ENCODE measurements around the gene NSA2.
"Not testable (repeated sequence)": the region's sequence is repeated elsewhere in the genome, so short reads cannot be mapped to it uniquely, and the experiment has no call there.

NSA2 gene

DNA sequence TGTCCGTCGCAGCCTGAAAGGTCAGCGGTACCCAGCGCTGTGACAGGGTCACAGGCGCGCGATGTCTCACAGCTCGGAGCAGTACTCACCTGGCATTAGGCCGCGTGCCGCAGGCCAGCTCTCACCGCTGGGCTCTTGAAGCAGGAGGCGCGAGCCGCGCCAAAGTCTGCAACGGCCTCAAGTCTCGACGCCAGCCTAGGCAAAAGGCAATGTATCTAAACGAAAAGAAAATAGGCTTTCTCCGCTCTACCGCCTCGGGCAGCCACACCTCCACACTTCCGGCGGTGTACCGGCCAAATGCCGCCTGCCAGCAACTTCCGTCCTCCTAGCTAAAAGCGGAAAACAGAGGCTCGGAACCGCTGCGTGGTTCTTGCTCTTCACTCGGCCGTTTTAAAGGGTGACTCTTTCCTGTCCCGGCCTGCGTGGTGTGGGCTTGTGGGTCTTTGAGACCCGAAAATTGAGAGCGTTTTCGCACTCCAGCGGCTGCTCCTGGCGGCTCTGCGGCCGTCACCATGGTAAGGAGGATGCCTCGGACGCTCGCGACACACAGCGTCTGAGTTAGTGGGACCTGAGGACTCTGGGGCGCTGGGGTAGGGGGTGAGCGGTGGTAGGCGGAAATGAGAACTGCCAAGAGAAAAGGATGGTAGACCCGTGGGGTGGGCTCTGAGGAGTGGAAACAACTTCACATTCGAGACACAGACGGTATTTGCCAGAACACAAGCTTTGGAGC is at the start of gene NSA2, which contains the start of gene GFM2:
Gene NSA2, plus strand, starts transcription at position 401 of the 730 bp plus-strand sequence. Its CDS starts 112 bp downstream, at position 513.
Gene GFM2, minus strand, starts transcription at position 269 of the 730 bp plus-strand sequence. CDS start 3,375 bp downstream, outside the sequence.
- in situ Hi-C loops (cut with HindIII; ENCODE audit: low sequenced_read_pairs) = no loop called here

DNA sequence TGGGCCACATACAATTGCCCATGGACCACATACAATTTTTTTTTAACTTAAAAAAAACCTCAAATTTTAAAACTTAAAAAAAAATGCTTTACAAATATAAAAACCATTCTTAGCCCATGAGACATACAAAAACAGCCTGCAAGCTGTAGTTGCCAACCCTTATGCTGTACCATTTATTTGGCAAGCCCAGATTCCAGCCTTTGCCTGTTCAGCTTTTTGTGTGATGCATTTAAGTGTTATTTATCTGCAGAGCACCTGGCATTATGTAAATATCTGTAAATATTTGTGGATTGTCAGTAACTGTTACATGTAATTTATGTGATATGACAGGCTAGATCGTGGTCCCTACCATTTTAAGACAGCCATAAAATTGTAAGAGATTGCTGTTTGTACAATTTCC is 49.5 kb upstream of the NSA2 start:
- in situ Hi-C loops (cut with HindIII; ENCODE audit: low sequenced_read_pairs) = no loop called here

DNA sequence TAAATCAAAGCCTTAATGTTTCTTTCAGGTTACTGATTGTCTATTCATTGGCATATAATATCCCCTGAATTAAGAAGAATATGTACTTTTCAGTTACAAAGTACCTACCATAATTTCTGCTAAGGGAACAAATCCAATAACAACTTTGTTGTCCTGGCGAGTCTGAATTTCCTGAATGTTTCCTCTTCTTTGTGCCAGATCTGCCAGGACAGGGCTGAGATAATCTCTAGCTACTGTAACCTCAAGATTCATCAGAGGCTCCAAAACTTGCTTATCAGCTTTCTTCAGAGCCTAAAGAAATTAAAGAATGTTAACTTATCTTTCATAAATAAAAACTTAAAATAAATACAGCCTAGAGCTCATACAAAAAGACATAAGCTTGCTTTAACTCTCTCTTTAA is 44.8 kb upstream of the NSA2 start:
- in situ Hi-C loops (cut with HindIII; ENCODE audit: low sequenced_read_pairs) = loop anchor here (5.0 kb wide), 2 partner anchors 40 kb away; no protein-coding TSS in a partner anchor

DNA sequence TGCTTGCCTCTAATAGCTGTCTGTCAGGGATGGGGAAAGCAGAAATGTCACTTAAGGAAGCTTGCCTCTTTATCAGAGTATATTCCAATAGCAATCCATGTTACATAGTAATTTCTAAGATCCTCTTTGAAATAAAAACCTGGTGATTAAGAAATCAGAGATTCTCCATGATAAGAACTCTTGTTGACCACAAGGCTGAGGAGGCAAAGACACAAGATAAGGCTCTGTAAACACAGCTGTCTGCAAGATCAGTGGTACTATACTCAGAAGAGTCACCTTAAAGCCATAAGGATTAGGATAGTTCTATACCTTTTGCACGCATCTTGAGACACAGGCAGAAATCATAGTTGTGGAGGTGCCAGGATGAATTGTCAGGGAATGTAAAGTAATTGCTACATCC is 41.7 kb upstream of the NSA2 start:
- in situ Hi-C loops (cut with HindIII; ENCODE audit: low sequenced_read_pairs) = no loop called here

DNA sequence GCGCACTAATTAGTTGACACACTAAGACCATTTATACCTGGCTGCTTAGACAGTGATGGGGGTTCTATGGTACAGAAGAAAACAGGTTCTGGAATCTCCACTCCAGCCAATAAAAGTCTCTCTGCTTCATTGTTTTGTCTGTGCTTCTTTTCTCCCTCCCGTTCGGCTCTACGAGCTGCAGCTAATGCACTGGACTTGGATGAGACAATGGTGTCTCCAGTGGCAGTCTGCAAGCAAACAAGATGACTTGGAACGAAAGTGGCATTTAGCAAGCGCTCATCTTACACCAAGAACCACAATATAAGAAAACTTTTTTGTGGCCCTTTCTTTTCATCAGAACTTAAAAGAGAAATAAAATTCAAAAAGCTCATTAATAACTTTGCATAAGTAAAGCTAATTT is 30.3 kb upstream of the NSA2 start:
- in situ Hi-C loops (cut with HindIII; ENCODE audit: low sequenced_read_pairs) = no loop called here

DNA sequence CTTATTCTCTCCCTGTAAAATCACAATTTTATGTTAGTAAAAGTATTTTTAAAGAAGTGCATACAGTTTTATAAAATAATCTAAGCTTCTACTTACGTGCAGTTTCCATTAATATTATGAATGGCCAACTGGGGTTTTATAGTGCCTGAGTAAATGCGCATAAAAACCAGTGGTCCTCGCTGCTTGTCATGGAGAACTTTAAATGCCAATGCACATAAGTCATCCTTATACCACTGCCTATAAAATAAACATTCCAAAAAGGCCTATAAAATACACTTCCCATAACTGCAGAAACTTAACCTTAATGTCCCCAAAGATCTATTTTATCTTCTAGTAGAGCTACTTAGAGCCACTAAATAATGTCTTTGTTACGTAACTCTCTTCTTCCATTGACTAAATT is 28.6 kb upstream of the NSA2 start:
- in situ Hi-C loops (cut with HindIII; ENCODE audit: low sequenced_read_pairs) = no loop called here

DNA sequence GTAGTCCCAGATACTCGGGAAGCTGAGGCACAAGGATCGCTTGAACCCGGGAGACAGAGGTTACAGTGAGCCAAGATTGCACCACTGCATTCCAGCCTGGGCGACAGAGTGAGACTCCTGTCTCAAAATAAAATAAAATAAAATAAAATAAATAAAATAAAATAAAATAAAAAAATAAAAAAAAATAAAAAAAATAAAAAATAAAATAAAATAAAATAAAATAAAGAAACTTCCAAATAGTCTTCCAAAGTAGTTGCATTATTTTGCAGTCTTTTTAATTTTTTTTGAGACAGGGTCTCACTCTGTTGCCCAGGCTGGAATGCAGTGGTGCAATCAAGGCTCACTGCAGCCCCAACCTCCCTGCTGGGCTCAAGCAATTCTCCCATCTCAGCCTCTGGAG is 18.3 kb upstream of the NSA2 start:
- in situ Hi-C loops (cut with HindIII; ENCODE audit: low sequenced_read_pairs) = not testable (repeated sequence)

DNA sequence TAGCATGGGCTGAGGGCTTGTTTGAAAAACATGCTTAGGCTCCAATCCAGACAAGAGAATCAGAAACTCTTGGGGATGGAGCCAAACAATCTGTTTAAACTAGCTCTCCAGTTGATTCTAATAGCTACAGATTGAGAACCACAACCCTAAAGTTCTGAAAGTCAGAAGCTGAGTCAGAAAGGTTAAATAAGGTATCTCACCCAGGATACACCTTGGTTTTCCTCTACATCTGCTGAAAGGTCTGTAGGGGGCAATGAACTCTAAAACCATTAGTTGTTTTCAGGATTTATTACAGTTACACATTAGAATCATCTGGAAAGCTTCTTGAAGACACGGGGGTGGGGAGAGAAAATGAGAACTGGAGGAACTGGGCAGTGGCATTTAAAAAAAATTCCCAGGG is 5.8 kb upstream of the NSA2 start:
- in situ Hi-C loops (cut with HindIII; ENCODE audit: low sequenced_read_pairs) = loop anchor here (5.0 kb wide), 1 partner anchor 39 kb away; no protein-coding TSS in a partner anchor

DNA sequence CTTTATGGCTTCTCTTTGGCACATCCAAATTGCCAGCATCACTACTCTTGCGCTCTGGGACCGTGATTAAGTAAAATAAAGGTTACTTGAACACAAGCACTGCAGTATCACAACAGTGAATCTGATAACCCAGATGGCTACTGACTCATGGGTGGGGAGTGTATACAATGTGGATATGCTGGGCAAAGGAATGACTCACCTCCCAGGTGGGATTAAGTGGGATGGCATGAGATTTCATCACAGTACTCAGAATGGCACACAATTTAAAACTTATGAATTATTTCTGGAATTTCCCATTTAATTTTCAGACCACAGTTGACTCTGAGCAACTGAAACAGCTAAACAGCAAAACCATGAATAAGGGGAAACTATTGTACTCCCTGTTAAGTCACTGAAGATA is 4.5 kb upstream of the NSA2 start:
- in situ Hi-C loops (cut with HindIII; ENCODE audit: low sequenced_read_pairs) = loop anchor here (5.0 kb wide), 1 partner anchor 40 kb away; no protein-coding TSS in a partner anchor

DNA sequence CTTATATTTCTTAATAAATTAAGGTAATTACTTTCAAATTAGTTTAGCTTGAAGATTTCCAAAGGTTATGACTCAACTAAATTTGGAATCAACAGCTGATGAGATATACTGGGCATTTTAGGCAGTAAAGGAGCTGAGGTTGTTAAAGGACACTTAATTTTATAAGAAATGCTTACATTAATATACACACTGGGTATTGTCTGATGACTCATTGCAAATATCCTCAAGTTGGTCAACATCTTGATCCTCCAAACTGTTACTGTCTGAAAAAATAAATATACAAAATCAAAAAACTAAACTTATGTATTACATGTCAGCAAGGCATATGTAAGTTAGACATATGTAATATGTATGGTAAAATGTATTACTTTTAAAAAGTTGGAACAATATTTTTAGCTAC is 3.5 kb upstream of the NSA2 start:
- in situ Hi-C loops (cut with HindIII; ENCODE audit: low sequenced_read_pairs) = loop anchor here (5.0 kb wide), 1 partner anchor 41 kb away; no protein-coding TSS in a partner anchor

DNA sequence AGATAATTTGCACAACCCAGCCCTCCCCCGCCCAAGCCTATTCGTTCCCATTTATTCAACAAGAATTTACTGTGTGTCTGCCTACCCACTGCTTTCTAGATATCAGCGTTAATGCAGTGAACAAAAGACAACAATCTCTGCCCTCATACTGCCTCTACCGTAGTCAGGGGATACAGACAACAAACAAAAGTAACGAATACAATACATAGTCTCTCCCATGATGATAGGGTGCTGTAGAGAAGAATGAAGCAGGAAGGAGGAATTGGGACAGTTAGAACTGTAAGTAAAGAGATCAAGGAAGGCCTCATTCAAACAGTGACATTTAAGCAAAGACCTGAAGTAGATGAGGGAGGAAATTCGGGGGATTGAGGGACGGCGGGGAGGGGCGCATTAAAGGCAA is 1.8 kb upstream of the NSA2 start:
- in situ Hi-C loops (cut with HindIII; ENCODE audit: low sequenced_read_pairs) = no loop called here

DNA sequence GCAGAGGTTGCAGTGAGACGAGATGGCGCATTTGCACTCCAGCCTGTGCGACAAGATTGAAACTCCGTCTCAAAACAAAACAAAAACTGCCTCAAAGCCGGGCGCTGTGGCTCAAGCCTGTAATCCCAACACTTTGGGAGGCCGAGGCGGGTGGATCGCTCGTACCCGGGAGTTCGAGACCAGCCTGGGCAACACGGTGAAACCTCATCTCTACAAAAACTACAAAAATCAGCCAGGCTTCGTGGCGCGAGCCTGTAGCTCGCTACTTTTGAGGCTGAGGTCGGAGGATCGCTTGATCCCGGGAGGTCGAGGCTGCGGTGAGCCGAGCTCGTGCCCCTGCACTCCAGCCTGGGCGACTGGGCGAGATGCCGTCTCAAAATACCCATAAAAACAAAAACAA is 1.1 kb upstream of the NSA2 start:
- in situ Hi-C loops (cut with HindIII; ENCODE audit: low sequenced_read_pairs) = no loop called here

DNA sequence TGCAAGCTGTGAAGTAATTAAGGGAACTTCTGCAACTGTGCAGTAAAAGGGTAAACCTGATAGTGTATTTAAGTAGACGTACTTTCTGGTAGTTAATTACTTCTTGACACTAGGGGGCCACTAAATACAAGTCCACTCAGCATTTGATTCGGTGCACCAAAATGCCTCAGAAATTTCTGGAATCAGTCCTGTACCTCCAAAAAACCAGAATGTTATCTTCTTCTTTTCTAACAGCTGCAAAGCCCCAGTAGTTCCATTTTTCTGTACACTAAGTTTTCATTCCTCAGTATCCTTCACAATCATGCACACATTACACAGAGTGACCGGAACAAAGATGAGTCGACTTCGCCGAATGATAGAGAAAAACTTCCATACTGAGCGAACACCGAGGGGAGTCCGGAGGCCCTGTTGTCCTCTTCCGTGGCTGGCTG is 616 bp upstream of the NSA2 start:
- in situ Hi-C loops (cut with HindIII; ENCODE audit: low sequenced_read_pairs) = no loop called here

DNA sequence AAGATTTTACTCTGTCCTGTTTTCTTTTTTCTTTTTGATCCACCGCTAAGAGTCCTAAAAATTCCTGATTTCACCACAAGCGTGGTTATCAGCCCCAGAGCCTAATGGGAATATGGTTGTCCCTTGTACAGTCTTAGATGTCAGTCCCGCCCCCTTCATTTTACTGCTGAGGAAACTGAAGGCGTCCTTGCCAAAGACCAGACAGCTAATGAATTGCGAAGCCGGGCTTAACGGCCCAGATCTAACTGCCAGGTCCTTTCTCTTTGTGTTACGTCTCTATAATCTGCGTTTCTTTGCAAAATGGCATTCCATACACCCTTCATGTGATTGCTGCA is 497 bp downstream of the NSA2 start:
- in situ Hi-C loops (cut with HindIII; ENCODE audit: low sequenced_read_pairs) = no loop called here

DNA sequence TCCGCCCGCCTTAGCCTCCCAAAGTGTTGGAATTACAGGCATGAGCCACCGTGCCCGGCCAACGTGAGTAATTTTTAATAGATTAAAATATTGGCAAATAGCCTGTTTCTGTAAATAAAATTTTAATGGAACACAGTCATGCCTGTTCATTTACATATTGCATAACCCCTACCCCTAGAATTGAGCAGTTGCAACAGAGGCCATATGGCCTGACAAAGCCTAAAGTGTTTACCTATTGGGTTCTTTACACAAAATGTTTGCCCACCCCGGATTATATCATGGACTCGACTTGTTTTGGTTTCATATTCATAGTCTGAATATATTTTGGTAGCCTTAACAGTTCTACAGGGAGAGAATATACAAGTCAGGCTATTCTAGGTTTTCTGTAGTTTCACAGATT is 5.3 kb downstream of the NSA2 start:
- in situ Hi-C loops (cut with HindIII; ENCODE audit: low sequenced_read_pairs) = no loop called here

DNA sequence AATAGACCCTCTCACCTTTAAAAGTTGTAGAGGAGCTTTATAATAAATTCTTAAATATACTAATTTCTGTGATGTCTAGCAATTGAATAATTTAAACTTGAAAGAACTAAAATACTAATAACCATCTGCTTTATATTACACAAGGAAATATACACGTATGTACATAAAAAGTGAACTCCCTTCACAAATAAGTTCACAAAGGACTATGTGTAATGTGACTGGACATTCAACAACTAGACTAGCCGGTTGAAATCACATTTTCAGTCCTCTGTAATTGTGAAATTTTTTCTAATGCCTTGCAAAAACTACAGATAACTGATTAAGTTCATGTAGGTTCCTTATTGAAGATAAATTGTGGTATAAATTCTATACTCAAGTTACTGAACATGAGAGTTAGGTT is 11.6 kb downstream of the NSA2 start:
- in situ Hi-C loops (cut with HindIII; ENCODE audit: low sequenced_read_pairs) = no loop called here

DNA sequence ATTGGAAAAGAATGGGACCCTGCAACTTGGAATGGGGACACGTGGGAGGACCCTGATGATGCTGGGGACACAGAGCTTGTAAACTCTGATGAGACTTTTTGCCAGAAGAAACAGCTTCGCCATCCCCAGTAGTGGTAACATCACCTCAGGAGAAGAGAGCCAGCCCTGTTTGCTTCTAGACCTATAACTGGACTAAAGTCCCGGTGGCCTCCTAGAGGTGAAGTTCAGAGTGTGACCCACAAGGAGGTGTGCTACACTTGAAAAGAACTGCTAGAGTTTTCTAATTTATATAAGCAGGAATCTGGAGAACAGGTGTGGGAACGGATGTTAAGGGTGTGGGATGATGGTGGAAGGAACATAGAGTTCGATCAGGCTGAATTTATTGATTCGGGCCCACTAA is 19.8 kb downstream of the NSA2 start:
- in situ Hi-C loops (cut with HindIII; ENCODE audit: low sequenced_read_pairs) = no loop called here

DNA sequence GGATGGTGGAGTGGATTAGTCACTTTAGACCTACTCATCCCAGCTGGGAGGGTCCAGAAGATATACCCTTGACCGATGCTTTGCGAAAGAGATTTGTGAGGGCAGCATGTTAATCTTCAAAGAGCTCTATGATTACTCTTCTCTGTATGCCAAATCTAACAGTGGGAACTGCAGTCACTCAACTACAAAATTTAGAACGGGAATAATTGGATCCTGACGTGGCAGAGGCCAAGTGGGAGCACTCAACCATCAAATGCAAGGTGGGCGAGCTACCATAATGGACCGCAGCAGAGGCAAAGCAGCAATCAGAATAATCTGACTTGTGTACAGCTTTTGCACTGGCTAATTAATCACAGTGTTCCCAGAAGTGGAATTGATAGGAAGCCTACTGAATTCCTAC is 20.4 kb downstream of the NSA2 start:
- in situ Hi-C loops (cut with HindIII; ENCODE audit: low sequenced_read_pairs) = no loop called here

DNA sequence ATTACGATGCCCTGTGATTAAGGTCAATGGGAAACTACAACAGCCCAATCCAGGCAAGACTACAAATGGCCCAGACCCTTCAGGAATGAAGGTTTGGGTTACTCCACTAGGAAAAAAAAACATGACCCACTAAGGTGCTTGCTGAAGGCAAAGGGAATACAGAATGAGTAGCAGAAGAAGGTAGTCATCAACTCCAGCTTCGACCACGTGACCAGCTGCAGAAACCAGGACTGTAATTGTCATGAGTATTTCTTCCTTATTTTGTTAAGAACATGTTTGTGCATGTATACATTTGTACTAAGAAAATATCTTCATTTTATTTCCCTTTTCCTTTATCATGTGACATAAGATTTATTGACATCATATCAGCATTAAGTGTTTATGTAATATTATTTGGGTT is 24.6 kb downstream of the NSA2 start:
- in situ Hi-C loops (cut with HindIII; ENCODE audit: low sequenced_read_pairs) = not testable (repeated sequence)

DNA sequence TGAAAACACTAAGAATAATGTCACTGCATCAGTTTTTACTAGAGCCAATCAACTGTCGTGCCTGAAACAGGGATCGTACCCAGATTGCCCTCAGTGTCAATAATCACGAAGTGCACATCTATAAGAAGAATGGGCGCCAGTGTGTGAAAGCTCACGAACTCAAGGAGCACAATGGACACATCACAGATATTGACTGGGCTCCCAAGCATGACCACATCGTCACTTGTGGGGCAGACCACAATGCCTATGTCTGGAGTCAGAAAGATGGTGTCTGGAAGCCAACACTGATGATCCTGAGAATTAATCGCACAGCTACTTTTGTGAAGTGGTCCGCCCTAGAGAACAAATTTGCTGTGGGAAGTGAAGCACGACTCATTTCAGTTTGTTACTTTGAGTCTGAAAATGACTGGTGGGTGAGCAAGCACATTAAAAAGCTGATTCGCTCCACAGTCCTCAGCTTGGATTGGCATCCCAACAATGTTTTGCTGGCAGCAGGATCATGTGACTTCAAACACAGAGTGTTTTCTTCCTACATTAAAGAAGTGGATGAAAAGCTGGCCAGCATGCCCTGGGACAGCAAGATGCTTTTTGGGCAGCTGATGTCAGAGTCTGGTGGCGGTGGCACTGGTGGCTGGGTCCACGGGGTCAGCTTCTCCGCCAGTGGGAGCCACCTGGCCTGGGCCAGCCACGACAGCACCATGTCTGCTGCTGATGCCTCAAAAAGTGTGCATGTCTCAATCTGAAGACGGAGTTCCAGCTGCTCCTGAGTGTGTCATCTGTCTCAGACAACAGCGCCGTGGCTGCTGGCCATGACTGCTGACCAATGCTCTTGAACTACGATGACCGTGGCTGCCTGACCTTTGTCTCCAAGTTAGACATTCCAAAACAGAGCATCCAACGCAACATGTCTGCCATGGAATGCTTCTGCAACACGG is 32.2 kb downstream of the NSA2 start:
- in situ Hi-C loops (cut with HindIII; ENCODE audit: low sequenced_read_pairs) = no loop called here

DNA sequence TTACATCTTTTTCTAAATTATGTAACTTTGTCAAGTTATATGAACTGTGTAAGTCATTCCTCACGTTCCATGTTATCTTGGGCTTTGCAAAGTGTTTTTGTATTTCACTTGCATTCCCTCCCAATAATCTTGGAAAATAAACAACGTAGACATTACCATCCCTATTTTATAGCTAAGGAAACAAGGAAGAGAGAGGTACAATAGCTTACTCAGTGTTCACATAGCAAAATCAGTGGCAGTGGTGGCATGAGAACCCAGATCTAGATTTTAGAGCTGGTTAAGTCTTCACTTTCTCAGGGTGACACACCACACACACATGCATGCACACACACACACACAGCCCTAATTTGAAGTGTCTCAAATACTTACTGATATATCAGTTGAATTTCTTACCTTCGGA is 34.1 kb downstream of the NSA2 start:
- in situ Hi-C loops (cut with HindIII; ENCODE audit: low sequenced_read_pairs) = no loop called here

DNA sequence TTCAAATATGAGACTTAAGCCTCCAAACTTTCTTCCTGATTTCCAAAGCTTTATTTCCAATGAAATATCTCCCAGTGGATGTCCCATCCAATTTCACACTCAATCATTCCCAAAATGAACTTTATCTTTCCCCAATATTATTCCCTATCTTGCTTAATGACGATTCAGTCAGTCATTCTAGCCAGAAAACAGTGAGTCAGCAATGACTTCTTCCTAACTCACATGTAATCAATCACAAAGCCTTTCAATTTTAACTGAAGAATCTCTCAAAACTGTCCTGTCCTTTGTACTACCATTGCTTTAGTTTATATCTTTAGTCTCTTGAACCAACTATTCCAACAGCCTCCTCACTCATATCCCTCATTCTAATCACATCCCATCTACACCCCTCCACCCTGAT is 34.9 kb downstream of the NSA2 start:
- in situ Hi-C loops (cut with HindIII; ENCODE audit: low sequenced_read_pairs) = no loop called here
